A673 (cell line): Measurements from ENCODE around the gene ATRNL1. TPM values are rescaled to one million over a fixed set of nuclear protein-coding genes. Genes with fewer than 3 reads are reported as not detected.
A peak's percentile ranks its signal among the peaks of the same experiment; 100 is the strongest.

Experiments
- BruUV-seq: library from RNA; stranded (reverse); fragments of 400-500 nt; replicated peaks from 2 replicates; lab custom pipeline; 2021; lab: Mats Ljungman, UMichigan
- CTCF ChIA-PET: fragments of 300-600 bp; sonication (Branson Sonifier 250); formaldehyde crosslinking; loops from one replicate; lab custom pipeline; 2022; ENCODE audit warnings: antibody characterized with exemption; lab: Charles Lee
- POLR2A ChIA-PET: fragments of 300-600 bp; sonication (Branson Sonifier 250); formaldehyde crosslinking; loops from one replicate; lab custom pipeline; 2022; ENCODE audit warnings: antibody characterized with exemption; ENCODE audit not compliant: low non-redundant PET; lab: Charles Lee
- DNase-seq: peaks from one replicate; pipeline ENCODE4 v3.0.0-alpha.2; 2015; ENCODE audit warnings: low spot score
- H3K27ac ChIP-seq: fragments of 200-600 bp; sonication (generic); 2 replicates; pipeline ENCODE4 v1.5.1; 2016; ENCODE audit warnings: mixed run types, low read depth, mild to moderate bottlenecking, mixed read lengths, antibody characterized with exemption, low read length; ENCODE audit not compliant: poor library complexity, severe bottlenecking
- H3K27me3 ChIP-seq: fragments of 200-600 bp; sonication (generic); replicated peaks from 2 replicates; pipeline ENCODE4 v1.6.1; 2017; ENCODE audit warnings: mixed run types, low read depth, mild to moderate bottlenecking, mixed read lengths, antibody characterized with exemption, low read length; ENCODE audit not compliant: insufficient read depth, poor library complexity
- H3K36me3 ChIP-seq: fragments of 200-600 bp; sonication (generic); 2 replicates; pipeline ENCODE4 v1.6.1; 2016; ENCODE audit warnings: mixed run types, mild to moderate bottlenecking, mixed read lengths, antibody characterized with exemption, low read length; ENCODE audit not compliant: insufficient read depth, poor library complexity, severe bottlenecking
- H3K4me1 ChIP-seq: fragments of 200-600 bp; sonication (generic); 2 replicates; pipeline ENCODE4 v1.6.1; 2017; ENCODE audit warnings: mixed run types, mild to moderate bottlenecking, mixed read lengths, antibody characterized with exemption, low read length; ENCODE audit not compliant: insufficient read depth, poor library complexity, severe bottlenecking
- H3K4me3 ChIP-seq: fragments of 200-600 bp; sonication (generic); 2 replicates; pipeline ENCODE4 v1.5.1; 2016; ENCODE audit warnings: low read depth, mixed run types, mild to moderate bottlenecking, mixed read lengths, low read length; ENCODE audit not compliant: poor library complexity, severe bottlenecking
- H3K9me3 ChIP-seq: fragments of 200-600 bp; sonication (generic); 2 replicates; pipeline ENCODE4 v1.6.1; 2016; ENCODE audit warnings: mixed run types, low read depth, mild to moderate bottlenecking, mixed read lengths, antibody characterized with exemption, low read length; ENCODE audit not compliant: poor library complexity, severe bottlenecking
- EZH2 ChIP-seq: fragments of 200-600 bp; sonication (generic); IDR thresholded peaks from 2 replicates; pipeline ENCODE4 v1.6.1; 2017; ENCODE audit warnings: borderline replicate concordance, low read depth, mild to moderate bottlenecking, mixed read lengths, antibody characterized with exemption, low read length; ENCODE audit not compliant: poor library complexity, severe bottlenecking
- intact Hi-C: fragments of 100-400 bp; cut with micrococcal nuclease; formaldehyde crosslinking; loops from one replicate; pipeline ENCODE4 v1.10.0; 2022; ENCODE audit not compliant: unreplicated experiment
- total RNA-seq: library from RNA; stranded (reverse); gene quantifications from 2 replicates; pipeline ENCODE4 v1.2.3, GENCODE V29; 2021
- TF ChIP-seq, protein P1 (sequence below): fragments of 300-800, 200-600 bp; sonication (generic); conservative IDR thresholded peaks from 2 replicates; pipeline ENCODE4 v1.5.1; 2017; ENCODE audit warnings: low read depth, mild to moderate bottlenecking, antibody characterized with exemption, low read length, moderate library complexity, mixed read lengths

ATRNL1 gene
- total RNA-seq, 1 experiment from 2014 or later = 3.0 TPM

DNA sequence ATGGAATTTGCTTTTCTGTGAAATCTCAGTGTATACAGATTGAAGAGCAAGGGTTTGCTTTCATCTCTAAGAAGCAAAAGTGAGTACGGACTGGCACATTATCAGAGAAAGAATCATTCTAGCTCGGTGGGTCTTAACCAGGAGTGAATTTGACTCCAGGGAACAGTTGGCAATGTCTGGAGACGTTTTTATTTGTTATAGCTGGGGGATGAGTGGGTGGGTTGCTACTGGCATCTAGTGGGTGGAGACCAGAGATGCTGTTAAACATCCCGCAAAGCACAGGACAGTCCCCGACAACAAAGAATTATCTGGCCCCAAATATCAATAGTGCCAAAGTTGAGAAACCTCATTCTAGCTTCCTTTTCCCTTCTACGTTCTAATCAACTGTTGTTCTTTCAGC lies 43.8 kb upstream of the ATRNL1 start:
- POLR2A ChIA-PET = no interaction called here
- intact Hi-C loops = no loop called here
- H3K4me1 ChIP-seq = peaks cover 13% of the 10 kb centered on the region
- no TSS peak for BruUV-seq
- TF ChIP-seq, protein P1, sequence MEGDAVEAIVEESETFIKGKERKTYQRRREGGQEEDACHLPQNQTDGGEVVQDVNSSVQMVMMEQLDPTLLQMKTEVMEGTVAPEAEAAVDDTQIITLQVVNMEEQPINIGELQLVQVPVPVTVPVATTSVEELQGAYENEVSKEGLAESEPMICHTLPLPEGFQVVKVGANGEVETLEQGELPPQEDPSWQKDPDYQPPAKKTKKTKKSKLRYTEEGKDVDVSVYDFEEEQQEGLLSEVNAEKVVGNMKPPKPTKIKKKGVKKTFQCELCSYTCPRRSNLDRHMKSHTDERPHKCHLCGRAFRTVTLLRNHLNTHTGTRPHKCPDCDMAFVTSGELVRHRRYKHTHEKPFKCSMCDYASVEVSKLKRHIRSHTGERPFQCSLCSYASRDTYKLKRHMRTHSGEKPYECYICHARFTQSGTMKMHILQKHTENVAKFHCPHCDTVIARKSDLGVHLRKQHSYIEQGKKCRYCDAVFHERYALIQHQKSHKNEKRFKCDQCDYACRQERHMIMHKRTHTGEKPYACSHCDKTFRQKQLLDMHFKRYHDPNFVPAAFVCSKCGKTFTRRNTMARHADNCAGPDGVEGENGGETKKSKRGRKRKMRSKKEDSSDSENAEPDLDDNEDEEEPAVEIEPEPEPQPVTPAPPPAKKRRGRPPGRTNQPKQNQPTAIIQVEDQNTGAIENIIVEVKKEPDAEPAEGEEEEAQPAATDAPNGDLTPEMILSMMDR = no peak
- no peak for TF ChIP-seq EZH2
- H3K9me3 ChIP-seq = no peaks in the 10 kb centered on the region
- H3K4me3 ChIP-seq = no peak overlapping the region
- DNase-seq = no peak
- no peaks in the 10 kb centered on the region for H3K36me3 ChIP-seq
- H3K27ac ChIP-seq = no peak overlapping the region
- CTCF ChIA-PET = no interaction called here
- H3K27me3 ChIP-seq = no peaks in the 10 kb centered on the region

DNA sequence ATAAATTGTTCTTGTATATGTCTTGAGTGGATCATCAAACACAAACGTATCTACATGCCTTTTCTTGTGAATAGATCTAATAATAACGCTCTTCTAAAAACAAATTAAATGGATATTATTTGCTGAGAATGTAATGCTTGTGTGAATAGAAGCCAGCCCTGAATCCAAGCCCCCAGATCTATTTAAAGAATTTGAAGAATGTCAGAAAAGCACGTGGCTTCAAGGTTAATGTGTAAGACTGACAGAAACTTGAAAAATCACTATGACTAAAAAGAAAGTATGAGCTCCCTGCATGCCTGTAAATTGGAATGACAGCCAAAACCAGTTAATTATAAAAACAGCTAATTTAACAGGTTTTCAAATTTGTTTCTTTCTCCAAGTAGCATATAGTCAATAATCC lies 43.2 kb upstream of the ATRNL1 start:
- BruUV-seq = no TSS peak
- no peaks in the 10 kb centered on the region for H3K27me3 ChIP-seq
- ChIA-PET CTCF (no interaction called here), POLR2A (no interaction called here)
- peaks cover 13% of the 10 kb centered on the region for H3K4me1 ChIP-seq
- TF ChIP-seq, protein P1 = no peak
- TF ChIP-seq EZH2 = no peak
- DNase-seq = peak; percentile 25
- H3K27ac ChIP-seq = no peak overlapping the region
- H3K36me3 ChIP-seq = no peaks in the 10 kb centered on the region
- H3K4me3 ChIP-seq = no peak overlapping the region
- no peaks in the 10 kb centered on the region for H3K9me3 ChIP-seq
- intact Hi-C loops = no loop called here

GRCh38 chr10:115050375-115051010 lies 42.7 kb upstream of the ATRNL1 start:
- TF ChIP-seq EZH2 = no peak
- TF ChIP-seq, protein P1 = no peak
- H3K4me1 ChIP-seq = peaks cover 13% of the 10 kb centered on the region
- POLR2A ChIA-PET = no interaction called here
- CTCF ChIA-PET = no interaction called here
- no peaks in the 10 kb centered on the region for H3K9me3 ChIP-seq
- intact Hi-C loops = no loop called here
- no peaks in the 10 kb centered on the region for H3K36me3 ChIP-seq
- no peaks in the 10 kb centered on the region for H3K27me3 ChIP-seq
- no peak for DNase-seq
- no peak overlapping the region for H3K4me3 ChIP-seq
- H3K27ac ChIP-seq = no peak overlapping the region
- BruUV-seq = no TSS peak
